Astrocyte (in vitro differentiated cells and primary cell): ENCODE results near the gene ZNF341. TPM values are rescaled to one million over a fixed set of nuclear protein-coding genes. Genes with fewer than 3 reads are reported as not detected.

ENCODE experiments used
- DNase-seq: peaks from one replicate; pipeline ENCODE4 v3.0.0-alpha.2; 2010; ENCODE audit warnings: low read depth
- FAIRE-seq: peaks from 2 replicates; lab custom pipeline; 2011; peaks lifted over from hg19 to GRCh38; lab: Jason Lieb, UNC
- H2AFZ ChIP-seq: 2 replicates; pipeline ENCODE4 v1.6.0; 2012; ENCODE audit warnings: low read depth, low read length, inconsistent platforms
- H3K27ac ChIP-seq: 2 replicates; pipeline ENCODE4 v1.5.1; 2011; ENCODE audit warnings: low read depth, low read length, inconsistent platforms
- H3K27me3 ChIP-seq: 2 replicates; pipeline ENCODE4 v1.6.0; 2011; ENCODE audit warnings: low read length, inconsistent platforms; ENCODE audit not compliant: insufficient read depth
- H3K36me3 ChIP-seq: 2 replicates; pipeline ENCODE4 v1.5.1; 2011; ENCODE audit warnings: low read length, inconsistent platforms; ENCODE audit not compliant: insufficient read depth
- H3K4me1 ChIP-seq: 2 replicates; pipeline ENCODE4 v1.5.1; 2011; ENCODE audit warnings: low read length, inconsistent platforms; ENCODE audit not compliant: insufficient read depth
- H3K4me2 ChIP-seq: 2 replicates; pipeline ENCODE4 v1.6.0; 2012; ENCODE audit warnings: low read length, inconsistent platforms
- H3K4me3 ChIP-seq: 2 replicates; pipeline ENCODE4 v1.5.1; 2011; ENCODE audit warnings: low read depth, mild to moderate bottlenecking, low read length, inconsistent platforms; ENCODE audit not compliant: insufficient read depth
- H3K79me2 ChIP-seq: 2 replicates; pipeline ENCODE4 v1.6.0; 2012; ENCODE audit warnings: mild to moderate bottlenecking, low read length, inconsistent platforms; ENCODE audit not compliant: insufficient read depth
- H3K9ac ChIP-seq: 2 replicates; pipeline ENCODE4 v1.6.0; 2012; ENCODE audit warnings: mild to moderate bottlenecking, low read length, inconsistent platforms
- H3K9me3 ChIP-seq: 2 replicates; pipeline ENCODE4 v1.5.1; 2012; ENCODE audit warnings: low read depth, mild to moderate bottlenecking, low read length, inconsistent platforms; ENCODE audit not compliant: insufficient read depth
- H4K20me1 ChIP-seq: 2 replicates; pipeline ENCODE4 v1.6.0; 2012; ENCODE audit warnings: low read length, inconsistent platforms; ENCODE audit not compliant: insufficient read depth
- H3K27ac Mint-ChIP-seq: one replicate; pipeline ENCODE4 v1.8.0; 2021; ENCODE audit warnings: mild to moderate bottlenecking, mixed read lengths; ENCODE audit not compliant: unreplicated experiment
- H3K27me3 Mint-ChIP-seq: one replicate; pipeline ENCODE4 v1.8.0; 2021; ENCODE audit warnings: low read depth, mixed read lengths; ENCODE audit not compliant: unreplicated experiment
- H3K36me3 Mint-ChIP-seq: one replicate; pipeline ENCODE4 v1.8.0; 2021; ENCODE audit warnings: low read depth, mixed read lengths; ENCODE audit not compliant: unreplicated experiment
- H3K4me1 Mint-ChIP-seq: one replicate; pipeline ENCODE4 v1.8.0; 2021; ENCODE audit warnings: low read depth, mixed read lengths; ENCODE audit not compliant: unreplicated experiment
- H3K4me3 Mint-ChIP-seq: one replicate; pipeline ENCODE4 v1.8.0; 2021; ENCODE audit warnings: mild to moderate bottlenecking, moderate library complexity, mixed read lengths; ENCODE audit not compliant: unreplicated experiment
- H3K9me3 Mint-ChIP-seq: one replicate; pipeline ENCODE4 v1.8.0; 2021; ENCODE audit warnings: mild to moderate bottlenecking, mixed read lengths; ENCODE audit not compliant: unreplicated experiment
- CTCF ChIP-seq: IDR thresholded peaks from 2 replicates; pipeline ENCODE4 v1.5.1; 2011; ENCODE audit warnings: low read depth, mild to moderate bottlenecking, inconsistent platforms, low read length, moderate library complexity; ENCODE audit not compliant: insufficient read depth
- EZH2 ChIP-seq: IDR thresholded peaks from 2 replicates; pipeline ENCODE4 v1.6.1; 2012; ENCODE audit warnings: mild to moderate bottlenecking, low read length, inconsistent platforms; ENCODE audit not compliant: insufficient read depth
- total RNA-seq: library from RNA; stranded (reverse); gene quantifications from 2 replicates; pipeline ENCODE4 v1.2.1, GENCODE V29; 2021

ZNF341 gene
- total RNA-seq, 1 donor from 2014 or later: 2.0 TPM

- H3K4me1 ChIP-seq: peaks cover 22% of the 10 kb centered on the region
- Mint-ChIP-seq H3K27ac (no peak overlapping the region), H3K36me3 (peaks cover 2% of the 10 kb centered on the region), H3K4me3 (no peak overlapping the region), H3K9me3 (no peaks in the 10 kb centered on the region), H3K27me3 (peaks cover 3% of the 10 kb centered on the region), H3K4me1 (peaks cover 7% of the 10 kb centered on the region)
- H3K4me2 ChIP-seq: no peak overlapping the region
- no peak overlapping the region for H3K4me3 ChIP-seq
- no peaks in the 10 kb centered on the region for H3K27me3 ChIP-seq
- no peak overlapping the region for H3K27ac ChIP-seq
- H4K20me1 ChIP-seq: peaks cover 7% of the 10 kb centered on the region
- H3K36me3 ChIP-seq: no peaks in the 10 kb centered on the region
- H3K79me2 ChIP-seq: peaks cover 10% of the 10 kb centered on the region
- H2AFZ ChIP-seq: no peak overlapping the region
- DNase-seq (no peak), FAIRE-seq (no peak)
- TF ChIP-seq EZH2: no peak
- TF ChIP-seq CTCF: no peak
- no peaks in the 10 kb centered on the region for H3K9me3 ChIP-seq
- no peak overlapping the region for H3K9ac ChIP-seq
These were observed 43.5 kb upstream of the ZNF341 start for GRCh38 chr20:33687993-33688937.

DNA sequence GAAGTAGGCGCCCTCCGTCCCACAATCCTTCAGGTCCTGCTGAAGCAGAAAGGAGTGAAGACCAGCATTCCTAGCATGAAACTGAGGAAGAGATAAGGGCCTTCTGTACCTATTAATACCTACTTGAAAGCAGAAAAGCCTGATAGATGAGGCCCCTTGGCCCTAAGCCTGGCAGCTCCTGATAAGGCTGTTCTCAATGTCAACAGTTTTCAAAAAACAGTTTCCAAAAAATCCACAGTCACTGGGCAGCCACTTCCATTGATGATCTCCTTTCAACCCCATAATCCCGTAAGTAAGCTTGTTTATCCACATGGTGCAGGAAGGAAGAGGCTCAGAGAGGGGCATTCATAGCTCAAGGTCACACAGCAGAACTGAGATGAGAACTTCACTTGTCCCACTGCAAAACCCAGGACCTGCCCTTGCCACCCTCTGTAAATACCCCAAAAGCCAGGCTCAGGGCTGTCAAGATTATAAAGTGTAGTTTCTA lies 42.8 kb upstream of the ZNF341 start:
- Histone ChIP-seq H3K4me1 (peaks cover 22% of the 10 kb centered on the region), H3K9ac (no peak overlapping the region), H3K4me2 (no peak overlapping the region), H3K9me3 (no peaks in the 10 kb centered on the region), H3K36me3 (no peaks in the 10 kb centered on the region), H2AFZ (no peak overlapping the region), H3K27ac (no peak overlapping the region), H3K27me3 (no peaks in the 10 kb centered on the region), H4K20me1 (peaks cover 5% of the 10 kb centered on the region), H3K4me3 (no peak overlapping the region), H3K79me2 (peaks cover 10% of the 10 kb centered on the region)
- H3K4me3 Mint-ChIP-seq: no peak overlapping the region
- H3K27ac Mint-ChIP-seq: no peak overlapping the region
- no peaks in the 10 kb centered on the region for H3K9me3 Mint-ChIP-seq
- DNase-seq: no peak
- peaks cover 3% of the 10 kb centered on the region for H3K27me3 Mint-ChIP-seq
- FAIRE-seq: no peak
- peaks cover 2% of the 10 kb centered on the region for H3K36me3 Mint-ChIP-seq
- TF ChIP-seq EZH2 (no peak), CTCF (no peak)
- H3K4me1 Mint-ChIP-seq: peaks cover 7% of the 10 kb centered on the region

- Histone ChIP-seq H3K27me3 (no peaks in the 10 kb centered on the region), H3K4me2 (no peak overlapping the region), H3K27ac (no peak overlapping the region), H3K4me3 (no peak overlapping the region), H3K9me3 (no peaks in the 10 kb centered on the region), H4K20me1 (no peaks in the 10 kb centered on the region), H3K36me3 (no peaks in the 10 kb centered on the region), H3K79me2 (peaks cover 10% of the 10 kb centered on the region), H3K9ac (no peak overlapping the region), H3K4me1 (peaks cover 22% of the 10 kb centered on the region), H2AFZ (no peak overlapping the region)
- Mint-ChIP-seq H3K36me3 (peaks cover 2% of the 10 kb centered on the region), H3K27ac (no peak overlapping the region), H3K4me3 (no peak overlapping the region), H3K27me3 (peaks cover 4% of the 10 kb centered on the region), H3K4me1 (peaks cover 8% of the 10 kb centered on the region), H3K9me3 (no peaks in the 10 kb centered on the region)
- TF ChIP-seq EZH2 (no peak), CTCF (no peak)
- DNase-seq (no peak), FAIRE-seq (no peak)
These were observed 42.3 kb upstream of the ZNF341 start for GRCh38 chr20:33689493-33689892.
